Peyer's patch (tissue), 4 donors: ENCODE measurements around the gene EPB41L5. TPM values are rescaled to one million over a fixed set of nuclear protein-coding genes. Genes with fewer than 3 reads are reported as not detected.
A peak's percentile ranks its signal among the peaks of the same experiment; 100 is the strongest.

Experiments used
- DNase-seq, 3 donors: peaks; one replicate each; pipeline ENCODE4 v3.0.0-alpha.2; 2017 to 2019
- H3K27ac ChIP-seq, 4 donors: fragments of 200-600 bp; sonication (generic); one replicate each; pipeline ENCODE4 v1.5.1; 2016 to 2019
- H3K27me3 ChIP-seq, 2 donors: fragments of 200-600 bp; sonication (generic); one replicate each; pipeline ENCODE4 v1.5.1; 2019
- H3K36me3 ChIP-seq, 3 donors: fragments of 200-600 bp; sonication (generic); one replicate each; pipeline ENCODE4 v1.5.1; 2016 to 2019
- H3K4me1 ChIP-seq, 4 donors: fragments of 200-600 bp; sonication (generic); one replicate each; pipeline ENCODE4 v1.5.1; 2016 to 2019
- H3K4me3 ChIP-seq, 4 donors: fragments of 200-600 bp; sonication (generic); 1 replicate in 3 of 4; 2 replicates in 1 of 4; pipeline ENCODE4 v1.5.1; 2016 to 2019; ENCODE audit warnings: mild to moderate bottlenecking in 1 of 4
- H3K9me3 ChIP-seq, 4 donors: fragments of 200-600 bp; sonication (generic); one replicate each; pipeline ENCODE4 v1.5.1; 2016 to 2019; ENCODE audit warnings: mild to moderate bottlenecking in 1 of 4
- CTCF ChIP-seq, 6 experiments: fragments of 450-650 bp in 4 of 6; fragments of 200-600 bp in 2 of 6; sonication (generic) in 1 of 6; IDR thresholded peaks; one replicate each; pipeline ENCODE4 v1.5.1; 2017 to 2019; ENCODE audit warnings: antibody characterized with exemption in 6 of 6, mild to moderate bottlenecking in 3 of 6, moderate library complexity in 1 of 6
- POLR2A ChIP-seq, 2 donors: fragments of 450-650 bp; IDR thresholded peaks; one replicate each; pipeline ENCODE4 v1.5.1; 2017; ENCODE audit warnings: antibody characterized with exemption in 2 of 2, mild to moderate bottlenecking in 2 of 2, moderate library complexity in 2 of 2
- total RNA-seq, 4 donors: library from RNA; depleted of rRNA; stranded (reverse); fragments of >200 nt; gene quantifications; one replicate each; pipeline ENCODE4 v1.1.0, GENCODE V29; 2016

EPB41L5 gene
- total RNA-seq, 4 donors from 2014 or later: 21.5 to 52.9 (median 41.4) TPM

GRCh38 chr2:120169020-120169419 lies 156.1 kb downstream of the EPB41L5 start:
- H3K9me3 ChIP-seq: no peaks in the 10 kb centered on the region
- DNase-seq: no peak
- H3K27ac ChIP-seq: no peak overlapping the region
- no peaks in the 10 kb centered on the region for H3K27me3 ChIP-seq
- no peak overlapping the region for H3K4me3 ChIP-seq
- no peaks in the 10 kb centered on the region for H3K4me1 ChIP-seq
- TF ChIP-seq CTCF (IDR thresholded peaks at IDR 0.05): no peak
- no peak for TF ChIP-seq POLR2A (IDR thresholded peaks at IDR 0.05)
- H3K36me3 ChIP-seq: peaks cover 0 to 2% (median 0%) of the 10 kb centered on the region in 3 donors

GRCh38 chr2:120174963-120175581 lies 162.2 kb downstream of the EPB41L5 start:
- Histone ChIP-seq H3K27me3 (no peaks in the 10 kb centered on the region), H3K9me3 (no peaks in the 10 kb centered on the region), H3K4me1 (peaks cover 0 to 5% (median 0%) of the 10 kb centered on the region in 4 donors), H3K4me3 (no peak overlapping the region), H3K27ac (no peak overlapping the region), H3K36me3 (no peaks in the 10 kb centered on the region)
- DNase-seq: no peak
- TF ChIP-seq CTCF (IDR thresholded peaks at IDR 0.05): peak; percentile 55 to 83 (median 74)
- TF ChIP-seq POLR2A (IDR thresholded peaks at IDR 0.05): no peak

- H3K4me1 ChIP-seq: peaks cover 0 to 5% (median 0%) of the 10 kb centered on the region in 4 donors
- no peaks in the 10 kb centered on the region for H3K36me3 ChIP-seq
- no peak for DNase-seq
- no peaks in the 10 kb centered on the region for H3K9me3 ChIP-seq
- peak overlapping the region; percentile 59 to 84 (median 80) for H3K27ac ChIP-seq
- no peaks in the 10 kb centered on the region for H3K27me3 ChIP-seq
- TF ChIP-seq CTCF (IDR thresholded peaks at IDR 0.05) (no peak), POLR2A (IDR thresholded peaks at IDR 0.05) (no peak)
- peak overlapping the region in 2 of 4 donors; percentile 34 to 48 for H3K4me3 ChIP-seq
Observed at GRCh38 chr2:120176526-120176925, 163.6 kb downstream of the EPB41L5 start.

GRCh38 chr2:120177001-120177621 lies 164.2 kb downstream of the EPB41L5 start:
- Histone ChIP-seq H3K27me3 (no peaks in the 10 kb centered on the region), H3K9me3 (no peaks in the 10 kb centered on the region), H3K36me3 (no peaks in the 10 kb centered on the region), H3K27ac (peak overlapping the region; percentile 59 to 84 (median 80)), H3K4me3 (peak overlapping the region; percentile 10 to 48 (median 37)), H3K4me1 (peaks cover 0 to 5% (median 0%) of the 10 kb centered on the region in 4 donors)
- peak; percentile 31 to 39 for TF ChIP-seq POLR2A (IDR thresholded peaks at IDR 0.05)
- peak in 5 of 6 experiments; percentile 21 to 53 (median 31) for TF ChIP-seq CTCF (IDR thresholded peaks at IDR 0.05)
- peak; percentile 56 to 89 (median 85) for DNase-seq

GRCh38 chr2:120177973-120178372 lies 165.1 kb downstream of the EPB41L5 start:
- TF ChIP-seq POLR2A (IDR thresholded peaks at IDR 0.05) (no peak), CTCF (IDR thresholded peaks at IDR 0.05) (no peak)
- H3K9me3 ChIP-seq: no peaks in the 10 kb centered on the region
- no peaks in the 10 kb centered on the region for H3K27me3 ChIP-seq
- DNase-seq: no peak
- no peak overlapping the region for H3K4me3 ChIP-seq
- peaks cover 0 to 5% (median 0%) of the 10 kb centered on the region in 4 donors for H3K4me1 ChIP-seq
- H3K27ac ChIP-seq: peak overlapping the region in 2 of 4 donors; percentile 82 to 84
- no peaks in the 10 kb centered on the region for H3K36me3 ChIP-seq
